ENCODE results near the gene BUB1. TPM values are rescaled to one million over a fixed set of nuclear protein-coding genes. Genes with fewer than 3 reads are reported as not detected.

Gene BUB1
- total and polyA plus RNA-seq, 2 donors (not counting 1 experiment from before 2014, with no cell fraction given) = 9.9 to 11.2 TPM

- Histone ChIP-seq H3K79me2 (ENCODE audit: control insufficient read depth, insufficient read depth, low read length) (peaks cover 5% of the 10 kb centered on the region), H4K20me1 (ENCODE audit: control insufficient read depth, extremely low read depth, insufficient read depth, low read length) (no peaks in the 10 kb centered on the region), H3K27me3 (ENCODE audit: control insufficient read depth, insufficient read depth, low read length) (no peaks in the 10 kb centered on the region), H3K9me3 (ENCODE audit: control insufficient read depth, insufficient read depth, low read depth, low read length) (no peaks in the 10 kb centered on the region), H3K27ac (ENCODE audit: insufficient read depth, low read length) (no peak overlapping the region), H3K36me3 (ENCODE audit: control insufficient read depth, insufficient read depth, low read length) (peaks cover 7% of the 10 kb centered on the region), H3K9ac (ENCODE audit: insufficient read depth, low read length) (no peak overlapping the region), H3K4me1 (ENCODE audit: control insufficient read depth, extremely low read depth, insufficient read depth, low read length) (no peaks in the 10 kb centered on the region), H2AFZ (ENCODE audit: low read length) (no peak overlapping the region), H3K4me3 (replicated peaks in 1 of 4; ENCODE audit: control extremely low read depth in 1 of 4, insufficient read depth in 1 of 4, low read depth in 3 of 4, low read length in 4 of 4) (no peak overlapping the region), H3K4me2 (ENCODE audit: extremely low read depth, insufficient read depth, low read length) (no peak overlapping the region)
- no peak for TF ChIP-seq CTCF (conservative IDR thresholded peaks at IDR 0.05 in 1 of 2, IDR thresholded peaks at IDR 0.05 in 1 of 2; ENCODE audit: low read depth in 1 of 2, low read length in 2 of 2)
- TF ChIP-seq EZH2 (IDR thresholded peaks at IDR 0.05; ENCODE audit: low read length, missing control alignments) = no peak
- DNase-seq (ENCODE audit: low read depth in 2 of 2) = no peak
These were observed 17.3 kb downstream of the BUB1 start for GRCh38 chr2:110660558-110660957.

GRCh38 chr2:110659248-110659647, 18.6 kb downstream of the BUB1 start:
- no peaks in the 10 kb centered on the region for H3K9me3 ChIP-seq (ENCODE audit: control insufficient read depth, insufficient read depth, low read depth, low read length)
- H3K4me2 ChIP-seq (ENCODE audit: extremely low read depth, insufficient read depth, low read length) = no peak overlapping the region
- no peak overlapping the region for H3K4me3 ChIP-seq (replicated peaks in 1 of 4; ENCODE audit: control extremely low read depth in 1 of 4, insufficient read depth in 1 of 4, low read depth in 3 of 4, low read length in 4 of 4)
- peaks cover 7% of the 10 kb centered on the region for H3K36me3 ChIP-seq (ENCODE audit: control insufficient read depth, insufficient read depth, low read length)
- DNase-seq (ENCODE audit: low read depth in 2 of 2) = peak in 1 of 2 donors; percentile 73
- H3K27me3 ChIP-seq (ENCODE audit: control insufficient read depth, insufficient read depth, low read length) = no peaks in the 10 kb centered on the region
- TF ChIP-seq CTCF (conservative IDR thresholded peaks at IDR 0.05 in 1 of 2, IDR thresholded peaks at IDR 0.05 in 1 of 2; ENCODE audit: low read depth in 1 of 2, low read length in 2 of 2) (no peak), EZH2 (IDR thresholded peaks at IDR 0.05; ENCODE audit: low read length, missing control alignments) (no peak)
- H4K20me1 ChIP-seq (ENCODE audit: control insufficient read depth, extremely low read depth, insufficient read depth, low read length) = no peaks in the 10 kb centered on the region
- no peak overlapping the region for H3K27ac ChIP-seq (ENCODE audit: insufficient read depth, low read length)
- no peak overlapping the region for H3K9ac ChIP-seq (ENCODE audit: insufficient read depth, low read length)
- no peaks in the 10 kb centered on the region for H3K4me1 ChIP-seq (ENCODE audit: control insufficient read depth, extremely low read depth, insufficient read depth, low read length)
- no peak overlapping the region for H2AFZ ChIP-seq (ENCODE audit: low read length)
- peaks cover 4% of the 10 kb centered on the region for H3K79me2 ChIP-seq (ENCODE audit: control insufficient read depth, insufficient read depth, low read length)

GRCh38 chr2:110657724-110658305, 20.0 kb downstream of the BUB1 start:
- no peak for DNase-seq (ENCODE audit: low read depth in 2 of 2)
- Histone ChIP-seq H3K4me2 (ENCODE audit: extremely low read depth, insufficient read depth, low read length) (no peak overlapping the region), H3K27me3 (ENCODE audit: control insufficient read depth, insufficient read depth, low read length) (no peaks in the 10 kb centered on the region), H3K4me1 (ENCODE audit: control insufficient read depth, extremely low read depth, insufficient read depth, low read length) (no peaks in the 10 kb centered on the region), H3K36me3 (ENCODE audit: control insufficient read depth, insufficient read depth, low read length) (peaks cover 12% of the 10 kb centered on the region), H2AFZ (ENCODE audit: low read length) (no peak overlapping the region), H3K9ac (ENCODE audit: insufficient read depth, low read length) (no peak overlapping the region), H3K4me3 (replicated peaks in 1 of 4; ENCODE audit: control extremely low read depth in 1 of 4, insufficient read depth in 1 of 4, low read depth in 3 of 4, low read length in 4 of 4) (no peak overlapping the region), H3K27ac (ENCODE audit: insufficient read depth, low read length) (no peak overlapping the region), H3K79me2 (ENCODE audit: control insufficient read depth, insufficient read depth, low read length) (no peaks in the 10 kb centered on the region), H4K20me1 (ENCODE audit: control insufficient read depth, extremely low read depth, insufficient read depth, low read length) (no peaks in the 10 kb centered on the region), H3K9me3 (ENCODE audit: control insufficient read depth, insufficient read depth, low read depth, low read length) (no peaks in the 10 kb centered on the region)
- no peak for TF ChIP-seq EZH2 (IDR thresholded peaks at IDR 0.05; ENCODE audit: low read length, missing control alignments)
- TF ChIP-seq CTCF (conservative IDR thresholded peaks at IDR 0.05 in 1 of 2, IDR thresholded peaks at IDR 0.05 in 1 of 2; ENCODE audit: low read depth in 1 of 2, low read length in 2 of 2) = no peak
